ENCODE measurements around the gene KRT83.

KRT83 gene

GRCh38 chr12:52313461-52313860 is 7.7 kb downstream of the KRT83 start:
- Histone ChIP-seq H3K36me3 (ENCODE audit: insufficient read depth) (no peaks in the 10 kb centered on the region), H2AFZ (ENCODE audit: low read depth) (no peak overlapping the region), H3K4me2 (no peak overlapping the region), H3K4me1 (ENCODE audit: low read depth, poor library complexity, severe bottlenecking) (no peaks in the 10 kb centered on the region), H3K27me3 (ENCODE audit: insufficient read depth, low read depth) (no peaks in the 10 kb centered on the region; the same call in 1 of the 2 replicates), H3K27ac (no peak overlapping the region), H3K4me3 (IDR thresholded peaks at IDR 0.05; ENCODE audit: insufficient read depth, low read depth, low read length) (no peak overlapping the region), H4K20me1 (ENCODE audit: insufficient read depth) (no peaks in the 10 kb centered on the region), H3K9ac (no peak overlapping the region), H3K79me2 (ENCODE audit: insufficient read depth, low read depth) (no peaks in the 10 kb centered on the region)
- TF ChIP-seq CTCF (conservative IDR thresholded peaks at IDR 0.05; ENCODE audit: low read depth, low read length): no peak

DNA sequence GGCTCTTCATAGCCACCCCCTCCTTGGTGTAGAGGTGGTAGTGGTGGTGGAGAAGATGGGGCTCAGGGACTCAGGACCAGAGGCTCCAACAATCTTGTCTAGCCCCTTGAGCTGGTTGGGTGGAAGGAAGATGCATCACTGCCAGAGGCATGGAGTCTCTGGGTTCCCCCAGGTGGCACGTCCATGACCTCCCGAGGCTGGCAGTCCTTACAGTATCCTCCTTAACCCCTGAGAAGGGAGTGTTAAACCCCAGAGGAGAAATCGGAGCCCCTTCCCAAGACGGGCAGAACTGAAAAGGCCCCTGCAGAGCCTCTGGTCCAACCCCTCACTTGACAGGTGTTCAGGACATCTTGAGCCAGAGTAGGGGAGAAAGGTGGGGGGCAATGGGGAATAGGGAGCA is 9.1 kb downstream of the KRT83 start:
- Histone ChIP-seq H3K4me1 (ENCODE audit: low read depth, poor library complexity, severe bottlenecking) (no peaks in the 10 kb centered on the region), H3K27me3 (ENCODE audit: insufficient read depth, low read depth) (no peaks in the 10 kb centered on the region; the same call in 1 of the 2 replicates), H3K4me2 (no peak overlapping the region), H4K20me1 (ENCODE audit: insufficient read depth) (no peaks in the 10 kb centered on the region), H3K36me3 (ENCODE audit: insufficient read depth) (no peaks in the 10 kb centered on the region), H3K79me2 (ENCODE audit: insufficient read depth, low read depth) (no peaks in the 10 kb centered on the region), H3K27ac (no peak overlapping the region), H3K9ac (no peak overlapping the region), H2AFZ (ENCODE audit: low read depth) (no peak overlapping the region), H3K4me3 (IDR thresholded peaks at IDR 0.05; ENCODE audit: insufficient read depth, low read depth, low read length) (no peak overlapping the region)
- TF ChIP-seq CTCF (conservative IDR thresholded peaks at IDR 0.05; ENCODE audit: low read depth, low read length): no peak

- no peak for TF ChIP-seq CTCF (conservative IDR thresholded peaks at IDR 0.05; ENCODE audit: low read depth, low read length)
- Histone ChIP-seq H3K36me3 (ENCODE audit: insufficient read depth) (no peaks in the 10 kb centered on the region), H3K4me3 (IDR thresholded peaks at IDR 0.05; ENCODE audit: insufficient read depth, low read depth, low read length) (no peak overlapping the region), H3K4me1 (ENCODE audit: low read depth, poor library complexity, severe bottlenecking) (peaks cover under 1% of the 10 kb centered on the region), H3K4me2 (no peak overlapping the region), H2AFZ (ENCODE audit: low read depth) (no peak overlapping the region), H3K79me2 (ENCODE audit: insufficient read depth, low read depth) (no peaks in the 10 kb centered on the region), H3K27ac (no peak overlapping the region), H3K9ac (no peak overlapping the region), H4K20me1 (ENCODE audit: insufficient read depth) (no peaks in the 10 kb centered on the region), H3K27me3 (ENCODE audit: insufficient read depth, low read depth) (no peaks in the 10 kb centered on the region; the same call in 1 of the 2 replicates)
Observed at GRCh38 chr12:52311285-52311648, 9.9 kb downstream of the KRT83 start.

- Histone ChIP-seq H3K36me3 (ENCODE audit: insufficient read depth) (no peaks in the 10 kb centered on the region), H3K27ac (no peak overlapping the region), H3K4me2 (no peak overlapping the region), H3K9ac (no peak overlapping the region), H3K27me3 (ENCODE audit: insufficient read depth, low read depth) (no peaks in the 10 kb centered on the region; the same call in 1 of the 2 replicates), H3K4me3 (IDR thresholded peaks at IDR 0.05; ENCODE audit: insufficient read depth, low read depth, low read length) (no peak overlapping the region), H3K4me1 (ENCODE audit: low read depth, poor library complexity, severe bottlenecking) (peaks cover 6% of the 10 kb centered on the region), H2AFZ (ENCODE audit: low read depth) (no peak overlapping the region), H4K20me1 (ENCODE audit: insufficient read depth) (no peaks in the 10 kb centered on the region), H3K79me2 (ENCODE audit: insufficient read depth, low read depth) (no peaks in the 10 kb centered on the region)
- TF ChIP-seq CTCF (conservative IDR thresholded peaks at IDR 0.05; ENCODE audit: low read depth, low read length): no peak
Observed at GRCh38 chr12:52310622-52311284, 10.4 kb downstream of the KRT83 start.

Data from KMS-11 (cell line).